ENCODE measurements around the gene PPP1R14B.

GRCh38 chr11:64249038-64249437 is 2.3 kb upstream of the PPP1R14B start:
- TF ChIP-seq CTCF (IDR thresholded peaks at IDR 0.05; ENCODE audit: low read length) (no peak), EZH2 (optimal IDR thresholded peaks at IDR 0.05; ENCODE audit: low read depth, low read length) (no peak), EZH2phosphoT487 (IDR thresholded peaks at IDR 0.05; ENCODE audit: low read length) (no peak)

Measured in MM.1S (cell line).